Skeletal muscle tissue (tissue), 4 donors: ENCODE results near the gene TNRC6B. TPM values are rescaled to one million over a fixed set of nuclear protein-coding genes. Genes with fewer than 3 reads are reported as not detected.

ENCODE experiments used
- H3K27ac ChIP-seq: one replicate; pipeline ENCODE4 v1.7.0; 2013; ENCODE audit warnings: mild to moderate bottlenecking, low read depth, low read length, inconsistent platforms
- H3K27me3 ChIP-seq, 3 donors: one replicate each; pipeline ENCODE4 v1.7.0; 2013; ENCODE audit warnings: low read length in 3 of 3; ENCODE audit not compliant: control insufficient read depth in 3 of 3, insufficient read depth in 3 of 3
- H3K36me3 ChIP-seq, 3 donors: one replicate each; pipeline ENCODE4 v1.7.0; 2013; ENCODE audit warnings: low read length in 3 of 3; ENCODE audit not compliant: control insufficient read depth in 3 of 3, insufficient read depth in 3 of 3
- H3K4me1 ChIP-seq, 3 donors: one replicate each; pipeline ENCODE4 v1.7.0; 2013; ENCODE audit warnings: low read length in 3 of 3, mild to moderate bottlenecking in 3 of 3; ENCODE audit not compliant: control insufficient read depth in 3 of 3, insufficient read depth in 3 of 3
- H3K4me3 ChIP-seq, 3 donors: one replicate each; pipeline ENCODE4 v1.7.0; 2013; ENCODE audit warnings: low read length in 3 of 3
- H3K9ac ChIP-seq, 3 donors: one replicate each; pipeline ENCODE4 v1.7.0; 2013; ENCODE audit warnings: low read length in 3 of 3, mild to moderate bottlenecking in 3 of 3, moderate library complexity in 2 of 3, low read depth in 1 of 3
- H3K9me3 ChIP-seq, 3 donors: one replicate each; pipeline ENCODE4 v1.7.0; 2013; ENCODE audit warnings: low read length in 3 of 3; ENCODE audit not compliant: control insufficient read depth in 3 of 3
- total RNA-seq: library from RNA; depleted of rRNA; stranded (reverse); fragments of >200 nt; gene quantifications from one replicate; pipeline ENCODE4 v1.2.3, GENCODE V29; 2014
- donor health status: Osteomylitis.

The TNRC6B gene
- total RNA-seq, 1 donor from 2014 or later: 28.2 TPM

- Histone ChIP-seq H3K36me3 (peaks cover 13 to 42% (median 29%) of the 10 kb centered on the region in 3 donors), H3K9me3 (no peaks in the 10 kb centered on the region), H3K27me3 (no peaks in the 10 kb centered on the region), H3K4me1 (no peaks in the 10 kb centered on the region), H3K27ac (peak overlapping the region; percentile 2), H3K9ac (no peak overlapping the region), H3K4me3 (no peak overlapping the region)
Measured at GRCh38 chr22:40326905-40327735, 149.4 kb downstream of the TNRC6B start.

DNA sequence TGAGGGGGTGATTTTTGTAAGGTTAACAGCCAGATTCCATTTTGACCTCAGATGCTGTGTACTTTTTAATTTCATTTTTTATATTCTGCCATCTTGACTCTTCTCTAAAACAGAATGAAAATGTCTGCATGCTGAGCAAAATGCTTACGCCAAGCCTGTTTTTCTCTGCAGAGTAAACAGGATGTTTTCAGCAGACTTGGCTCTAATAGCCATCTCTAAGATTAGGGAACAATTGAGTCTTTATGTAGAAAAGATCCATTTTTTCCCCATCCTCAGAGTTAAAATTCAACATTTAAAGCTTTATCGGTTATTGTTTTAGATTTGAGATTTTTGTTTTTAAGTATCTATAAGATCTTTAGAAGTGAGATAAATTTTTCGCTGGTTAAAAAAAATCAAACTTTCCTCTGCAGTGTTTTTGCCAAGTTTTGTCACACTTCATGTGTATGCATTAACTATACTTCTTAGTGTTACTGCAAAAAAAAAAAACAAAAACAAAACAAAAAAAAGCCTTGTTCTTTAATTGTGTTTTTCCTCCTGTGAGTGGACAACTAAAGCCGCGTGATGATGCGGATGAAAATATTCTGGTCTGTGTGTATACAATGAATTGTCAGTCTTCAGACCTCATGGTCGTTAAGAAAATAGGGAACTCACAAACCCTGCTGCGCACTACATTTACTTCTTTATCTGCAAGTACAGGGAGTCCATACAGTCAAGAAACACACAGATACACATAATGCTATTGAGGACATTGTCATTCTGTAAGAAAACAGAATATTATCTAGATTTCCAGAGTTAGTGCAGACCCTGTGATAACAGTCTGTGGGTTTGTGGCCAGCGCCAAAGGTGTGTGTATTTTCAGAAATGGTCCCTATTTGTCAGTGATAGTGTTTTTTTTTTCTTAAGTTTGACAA lies 151.1 kb downstream of the TNRC6B start:
- Histone ChIP-seq H3K9ac (no peak overlapping the region), H3K27ac (no peak overlapping the region), H3K36me3 (peaks cover 10 to 35% (median 22%) of the 10 kb centered on the region in 3 donors), H3K4me1 (no peaks in the 10 kb centered on the region), H3K9me3 (no peaks in the 10 kb centered on the region), H3K27me3 (no peaks in the 10 kb centered on the region), H3K4me3 (no peak overlapping the region)

DNA sequence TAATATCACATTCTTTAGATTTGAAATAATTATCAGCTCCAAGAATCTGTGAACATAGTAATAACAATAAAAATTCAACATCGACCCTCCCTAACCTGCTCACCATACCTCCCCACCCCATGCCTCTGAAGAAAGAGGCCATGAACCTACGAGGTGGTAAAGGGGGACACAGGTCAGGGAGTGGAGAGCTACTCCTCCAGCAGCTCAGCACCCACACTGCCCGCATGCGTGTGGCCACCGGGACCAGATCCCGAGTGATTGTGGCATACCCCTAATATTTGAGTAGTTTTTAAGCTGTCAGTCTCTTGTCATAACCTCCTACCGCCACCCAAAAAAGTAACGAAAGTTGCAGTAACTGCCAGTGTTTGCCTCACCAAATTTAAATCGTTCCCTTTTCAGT lies 151.7 kb downstream of the TNRC6B start:
- H3K9ac ChIP-seq: no peak overlapping the region
- H3K27ac ChIP-seq: no peak overlapping the region
- H3K9me3 ChIP-seq: no peaks in the 10 kb centered on the region
- H3K4me1 ChIP-seq: no peaks in the 10 kb centered on the region
- H3K27me3 ChIP-seq: no peaks in the 10 kb centered on the region
- H3K4me3 ChIP-seq: no peak overlapping the region
- peaks cover 10 to 32% (median 22%) of the 10 kb centered on the region in 3 donors for H3K36me3 ChIP-seq

DNA sequence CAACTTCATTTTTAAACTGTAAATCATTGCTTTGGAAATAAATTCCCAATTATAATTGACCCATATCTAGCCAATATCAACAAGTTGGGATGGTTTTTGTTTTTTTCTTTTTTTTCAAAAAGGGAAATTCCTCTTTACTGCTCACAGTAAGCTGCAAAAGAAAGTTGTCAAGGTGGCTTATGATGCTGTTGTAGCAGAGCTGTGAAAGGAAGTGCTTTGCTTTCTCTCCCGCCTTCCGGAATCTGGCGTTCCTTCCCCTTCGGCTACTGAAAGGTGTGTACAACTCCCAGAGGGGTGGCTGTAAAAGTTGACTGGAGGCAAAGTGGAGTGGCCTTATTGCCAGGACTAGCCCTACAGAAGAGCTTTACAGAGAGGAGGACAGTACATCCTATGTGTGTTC lies 152.4 kb downstream of the TNRC6B start:
- Histone ChIP-seq H3K4me3 (no peak overlapping the region), H3K36me3 (peaks cover 8 to 28% (median 18%) of the 10 kb centered on the region in 3 donors), H3K27me3 (no peaks in the 10 kb centered on the region), H3K27ac (no peak overlapping the region), H3K4me1 (no peaks in the 10 kb centered on the region), H3K9me3 (no peaks in the 10 kb centered on the region), H3K9ac (no peak overlapping the region)

GRCh38 chr22:40330615-40331014 lies 152.9 kb downstream of the TNRC6B start:
- Histone ChIP-seq H3K4me1 (no peaks in the 10 kb centered on the region), H3K27me3 (no peaks in the 10 kb centered on the region), H3K9me3 (no peaks in the 10 kb centered on the region), H3K36me3 (peaks cover 6 to 23% (median 13%) of the 10 kb centered on the region in 3 donors), H3K9ac (no peak overlapping the region), H3K4me3 (no peak overlapping the region), H3K27ac (no peak overlapping the region)

DNA sequence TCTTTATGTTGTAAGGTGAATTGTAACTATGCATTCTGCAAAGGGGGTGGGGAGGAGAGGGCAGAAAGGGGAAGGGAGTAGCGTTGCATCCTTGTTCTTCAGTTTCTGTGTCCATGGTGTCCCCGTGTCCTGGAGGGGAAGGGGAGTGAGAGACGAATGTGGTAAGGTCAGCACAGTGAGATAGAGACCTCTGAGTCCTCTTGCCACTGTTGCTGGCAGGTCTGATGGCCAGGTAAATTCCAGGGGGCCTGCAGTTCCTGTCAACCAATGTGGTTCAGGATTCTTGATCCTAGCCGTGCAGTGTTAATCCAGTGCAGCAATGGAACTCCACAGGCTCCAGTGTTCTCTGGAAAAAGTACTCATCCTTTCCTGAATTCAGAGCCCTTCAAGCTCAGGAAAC lies 154.0 kb downstream of the TNRC6B start:
- Histone ChIP-seq H3K4me1 (no peaks in the 10 kb centered on the region), H3K36me3 (peaks cover 6 to 22% (median 12%) of the 10 kb centered on the region in 3 donors), H3K27ac (no peak overlapping the region), H3K9me3 (no peaks in the 10 kb centered on the region), H3K4me3 (no peak overlapping the region), H3K9ac (no peak overlapping the region), H3K27me3 (no peaks in the 10 kb centered on the region)

DNA sequence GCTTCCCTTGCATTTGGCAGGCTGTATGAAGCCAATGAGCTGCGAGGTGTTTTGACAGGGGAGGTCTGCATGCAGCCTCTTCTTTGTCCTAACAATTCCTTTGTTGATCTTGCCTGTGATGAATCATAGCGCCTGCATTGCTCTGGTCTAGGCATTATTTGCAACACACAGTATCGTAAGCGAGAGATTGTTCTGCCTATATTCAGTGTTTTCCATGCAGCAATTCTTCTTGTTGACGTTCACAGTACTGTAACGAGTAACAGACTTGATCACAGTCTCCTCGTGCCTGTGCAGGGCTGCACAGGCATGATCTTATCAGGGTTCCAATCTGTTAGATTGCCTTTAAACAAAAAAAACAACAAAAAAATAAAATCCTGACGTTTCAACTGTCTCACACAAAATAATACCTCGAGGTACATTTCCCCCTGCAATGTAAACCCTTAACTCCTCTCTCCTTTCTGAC lies 154.6 kb downstream of the TNRC6B start:
- H3K9me3 ChIP-seq: no peaks in the 10 kb centered on the region
- H3K36me3 ChIP-seq: peaks cover 6 to 20% (median 12%) of the 10 kb centered on the region in 3 donors
- H3K27me3 ChIP-seq: no peaks in the 10 kb centered on the region
- H3K4me3 ChIP-seq: no peak overlapping the region
- H3K27ac ChIP-seq: no peak overlapping the region
- no peaks in the 10 kb centered on the region for H3K4me1 ChIP-seq
- H3K9ac ChIP-seq: no peak overlapping the region

DNA sequence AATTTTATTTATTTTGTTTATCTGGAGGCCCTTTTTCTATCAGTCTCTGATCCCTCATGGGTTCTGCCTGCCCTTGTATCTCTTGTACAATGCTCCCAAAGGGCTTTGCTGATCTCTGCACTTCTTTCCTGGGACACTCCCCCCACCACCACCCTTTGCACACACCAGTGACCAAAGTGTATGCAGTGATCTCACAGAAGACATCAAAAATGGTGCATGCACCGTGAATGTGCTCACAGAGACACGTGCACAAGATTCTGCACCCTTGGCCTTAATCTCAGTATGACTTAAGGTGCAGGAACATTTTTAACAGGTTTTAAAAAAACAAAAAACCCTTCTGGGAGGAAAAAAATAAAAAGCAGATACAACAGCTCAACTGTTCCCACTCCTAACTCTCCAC lies 156.3 kb downstream of the TNRC6B start:
- Histone ChIP-seq H3K4me3 (no peak overlapping the region), H3K27me3 (no peaks in the 10 kb centered on the region), H3K27ac (no peak overlapping the region), H3K4me1 (no peaks in the 10 kb centered on the region), H3K9me3 (no peaks in the 10 kb centered on the region), H3K9ac (no peak overlapping the region), H3K36me3 (peaks cover 6 to 20% (median 12%) of the 10 kb centered on the region in 3 donors)

DNA sequence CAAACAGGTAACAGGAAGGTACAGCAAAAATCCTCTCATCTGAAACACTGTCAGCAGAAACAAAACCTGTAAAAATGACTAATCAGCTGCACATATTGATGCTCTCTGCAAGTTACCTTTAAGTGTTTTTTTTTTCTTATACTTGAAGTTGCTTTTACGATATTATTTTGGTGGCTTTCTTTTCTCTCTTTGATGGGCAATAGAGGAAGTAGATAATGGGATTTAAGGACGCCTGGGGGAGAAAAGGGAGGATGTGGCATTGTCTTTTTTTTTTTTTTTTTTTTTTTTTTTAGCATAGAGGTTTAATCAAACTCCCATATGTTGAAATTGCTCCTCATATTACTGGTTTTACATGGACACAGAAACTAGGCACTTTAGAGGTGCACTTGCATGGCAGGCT lies 157.2 kb downstream of the TNRC6B start:
- H3K27me3 ChIP-seq: no peaks in the 10 kb centered on the region
- peaks cover 6 to 20% (median 12%) of the 10 kb centered on the region in 3 donors for H3K36me3 ChIP-seq
- H3K4me3 ChIP-seq: no peak overlapping the region
- H3K9ac ChIP-seq: no peak overlapping the region
- H3K9me3 ChIP-seq: no peaks in the 10 kb centered on the region
- H3K27ac ChIP-seq: no peak overlapping the region
- no peaks in the 10 kb centered on the region for H3K4me1 ChIP-seq

- Histone ChIP-seq H3K27ac (no peak overlapping the region), H3K4me1 (no peaks in the 10 kb centered on the region), H3K9me3 (no peaks in the 10 kb centered on the region), H3K36me3 (peaks cover 6 to 18% (median 10%) of the 10 kb centered on the region in 3 donors), H3K4me3 (no peak overlapping the region), H3K9ac (no peak overlapping the region), H3K27me3 (no peaks in the 10 kb centered on the region)
Measured at GRCh38 chr22:40335358-40335757, 157.6 kb downstream of the TNRC6B start.
